K562 (cell line): Measurements from ENCODE around the gene TAS2R42.

ENCODE experiments used
- BHLHE40 ChIP-seq: IDR thresholded peaks from 2 replicates; pipeline ENCODE4 v1.6.1; 2011; ENCODE audit warnings: low read length, improper control_type of control experiment
- CBFB ChIP-seq: sonication (generic); formaldehyde crosslinking; IDR thresholded peaks from 2 replicates; pipeline ENCODE4 v1.4.0; 2020; ENCODE audit warnings: mild to moderate bottlenecking, missing genetic modification reagents
- ELF1 ChIP-seq: fragments of 200-800 bp; sonication (Bioruptor generic); IDR thresholded peaks from 2 replicates; pipeline ENCODE4 v1.6.1; 2016; ENCODE audit warnings: missing genetic modification characterization, missing compliant biosample characterization
- SRF ChIP-seq, 2 experiments: fragments of 250-450, 450-650 bp in 1 of 2; sonication (Bioruptor Pico) in 1 of 2; sonication (generic) in 1 of 2; formaldehyde crosslinking; IDR thresholded peaks; 2 replicates each; pipeline versions ENCODE4 v1.5.0 to v1.5.1; 2020 to 2022; ENCODE audit warnings: mild to moderate bottlenecking in 1 of 2, missing genetic modification reagents in 1 of 2
- TAF9B ChIP-seq: fragments of 450-650 bp; IDR thresholded peaks from 2 replicates; pipeline ENCODE4 v1.6.1; 2018; ENCODE audit warnings: mild to moderate bottlenecking; ENCODE audit not compliant: partially characterized antibody
- TCF3 ChIP-seq: sonication (generic); formaldehyde crosslinking; IDR thresholded peaks from 2 replicates; pipeline ENCODE4 v1.4.0; 2020; ENCODE audit warnings: mild to moderate bottlenecking, missing genetic modification reagents
- ZBTB7A ChIP-seq: IDR thresholded peaks from 2 replicates; pipeline ENCODE4 v1.6.1; 2011; ENCODE audit warnings: low read depth, mild to moderate bottlenecking, low read length, moderate library complexity, borderline replicate concordance; ENCODE audit not compliant: control insufficient read depth
- ZFX ChIP-seq: sonication (generic); formaldehyde crosslinking; IDR thresholded peaks from 2 replicates; pipeline ENCODE4 v1.8.0; 2022; ENCODE audit warnings: mild to moderate bottlenecking, missing genetic modification reagents, moderate library complexity
- TF ChIP-seq, protein P1 (sequence below): sonication (generic); formaldehyde crosslinking; IDR thresholded peaks from 2 replicates; pipeline ENCODE4 v1.9.0; 2022; ENCODE audit warnings: mild to moderate bottlenecking, missing genetic modification reagents
- TF ChIP-seq, protein P2 (sequence below): fragments of 450-650 bp; formaldehyde crosslinking; IDR thresholded peaks from 2 replicates; pipeline ENCODE4 v1.4.0; 2020; ENCODE audit warnings: mild to moderate bottlenecking
- TF ChIP-seq, protein P3 (sequence below), 3 experiments: IDR thresholded peaks in 2 of 3; conservative IDR thresholded peaks in 1 of 3; 2 replicates each; pipeline ENCODE4 v1.5.1; 2011 to 2012; ENCODE audit warnings: low read length in 3 of 3, mild to moderate bottlenecking in 3 of 3, control low read depth in 2 of 3, improper control_type of control experiment in 1 of 3, inconsistent platforms in 1 of 3, low read depth in 1 of 3, mixed read lengths in 1 of 3, moderate library complexity in 1 of 3; ENCODE audit not compliant: insufficient read depth in 2 of 3
- TF ChIP-seq, protein P4 (sequence below), 2 experiments: fragments of 450-650 bp; formaldehyde crosslinking in 1 of 2; IDR thresholded peaks; 2 replicates each; pipeline versions ENCODE4 v1.4.0 to v1.6.1; 2014 to 2020; ENCODE audit warnings: mild to moderate bottlenecking in 2 of 2, borderline replicate concordance in 1 of 2, low read depth in 1 of 2

DNA sequence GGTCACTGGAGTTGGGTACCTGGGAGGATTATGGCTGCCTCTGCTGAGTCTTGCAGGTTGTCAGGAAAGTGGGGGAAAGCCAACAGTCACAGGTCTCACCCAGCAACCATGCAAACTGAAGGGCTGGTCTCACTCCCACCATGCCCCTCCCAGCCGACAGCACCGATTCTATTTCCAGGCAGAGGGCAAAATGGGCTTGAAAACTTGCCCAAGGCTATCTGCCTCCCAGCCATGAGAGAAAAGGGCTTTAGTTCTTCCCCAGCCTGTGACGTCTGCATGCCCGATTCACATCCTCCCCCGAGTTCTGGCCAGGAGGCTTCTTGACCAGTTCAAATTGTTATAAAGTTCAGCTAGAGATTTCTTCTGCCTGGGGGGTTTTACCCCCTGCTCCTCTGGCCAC, 42.4 kb downstream of the TAS2R42 start:
- TF ChIP-seq ZBTB7A (no peak), BHLHE40 (no peak), ELF1 (tag) (no peak), TCF3 (CRISPR knock-in tag) (no peak), ZFX (CRISPR knock-in tag) (no peak), CBFB (no peak), TAF9B (no peak), SRF (CRISPR knock-in tag; IDR thresholded peaks at IDR 0.05) (no peak)
- TF ChIP-seq, protein P1, sequence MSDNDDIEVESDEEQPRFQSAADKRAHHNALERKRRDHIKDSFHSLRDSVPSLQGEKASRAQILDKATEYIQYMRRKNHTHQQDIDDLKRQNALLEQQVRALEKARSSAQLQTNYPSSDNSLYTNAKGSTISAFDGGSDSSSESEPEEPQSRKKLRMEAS: no peak
- TF ChIP-seq, protein P2, sequence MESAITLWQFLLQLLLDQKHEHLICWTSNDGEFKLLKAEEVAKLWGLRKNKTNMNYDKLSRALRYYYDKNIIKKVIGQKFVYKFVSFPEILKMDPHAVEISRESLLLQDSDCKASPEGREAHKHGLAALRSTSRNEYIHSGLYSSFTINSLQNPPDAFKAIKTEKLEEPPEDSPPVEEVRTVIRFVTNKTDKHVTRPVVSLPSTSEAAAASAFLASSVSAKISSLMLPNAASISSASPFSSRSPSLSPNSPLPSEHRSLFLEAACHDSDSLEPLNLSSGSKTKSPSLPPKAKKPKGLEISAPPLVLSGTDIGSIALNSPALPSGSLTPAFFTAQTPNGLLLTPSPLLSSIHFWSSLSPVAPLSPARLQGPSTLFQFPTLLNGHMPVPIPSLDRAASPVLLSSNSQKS (CRISPR knock-in tag): no peak
- TF ChIP-seq, protein P3, sequence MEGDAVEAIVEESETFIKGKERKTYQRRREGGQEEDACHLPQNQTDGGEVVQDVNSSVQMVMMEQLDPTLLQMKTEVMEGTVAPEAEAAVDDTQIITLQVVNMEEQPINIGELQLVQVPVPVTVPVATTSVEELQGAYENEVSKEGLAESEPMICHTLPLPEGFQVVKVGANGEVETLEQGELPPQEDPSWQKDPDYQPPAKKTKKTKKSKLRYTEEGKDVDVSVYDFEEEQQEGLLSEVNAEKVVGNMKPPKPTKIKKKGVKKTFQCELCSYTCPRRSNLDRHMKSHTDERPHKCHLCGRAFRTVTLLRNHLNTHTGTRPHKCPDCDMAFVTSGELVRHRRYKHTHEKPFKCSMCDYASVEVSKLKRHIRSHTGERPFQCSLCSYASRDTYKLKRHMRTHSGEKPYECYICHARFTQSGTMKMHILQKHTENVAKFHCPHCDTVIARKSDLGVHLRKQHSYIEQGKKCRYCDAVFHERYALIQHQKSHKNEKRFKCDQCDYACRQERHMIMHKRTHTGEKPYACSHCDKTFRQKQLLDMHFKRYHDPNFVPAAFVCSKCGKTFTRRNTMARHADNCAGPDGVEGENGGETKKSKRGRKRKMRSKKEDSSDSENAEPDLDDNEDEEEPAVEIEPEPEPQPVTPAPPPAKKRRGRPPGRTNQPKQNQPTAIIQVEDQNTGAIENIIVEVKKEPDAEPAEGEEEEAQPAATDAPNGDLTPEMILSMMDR (IDR thresholded peaks at IDR 0.05 in 2 of 3, conservative IDR thresholded peaks at IDR 0.05 in 1 of 3; ENCODE audit: insufficient read depth in 2 of 3, low read depth in 1 of 3, low read length in 3 of 3): no peak
- TF ChIP-seq, protein P4, sequence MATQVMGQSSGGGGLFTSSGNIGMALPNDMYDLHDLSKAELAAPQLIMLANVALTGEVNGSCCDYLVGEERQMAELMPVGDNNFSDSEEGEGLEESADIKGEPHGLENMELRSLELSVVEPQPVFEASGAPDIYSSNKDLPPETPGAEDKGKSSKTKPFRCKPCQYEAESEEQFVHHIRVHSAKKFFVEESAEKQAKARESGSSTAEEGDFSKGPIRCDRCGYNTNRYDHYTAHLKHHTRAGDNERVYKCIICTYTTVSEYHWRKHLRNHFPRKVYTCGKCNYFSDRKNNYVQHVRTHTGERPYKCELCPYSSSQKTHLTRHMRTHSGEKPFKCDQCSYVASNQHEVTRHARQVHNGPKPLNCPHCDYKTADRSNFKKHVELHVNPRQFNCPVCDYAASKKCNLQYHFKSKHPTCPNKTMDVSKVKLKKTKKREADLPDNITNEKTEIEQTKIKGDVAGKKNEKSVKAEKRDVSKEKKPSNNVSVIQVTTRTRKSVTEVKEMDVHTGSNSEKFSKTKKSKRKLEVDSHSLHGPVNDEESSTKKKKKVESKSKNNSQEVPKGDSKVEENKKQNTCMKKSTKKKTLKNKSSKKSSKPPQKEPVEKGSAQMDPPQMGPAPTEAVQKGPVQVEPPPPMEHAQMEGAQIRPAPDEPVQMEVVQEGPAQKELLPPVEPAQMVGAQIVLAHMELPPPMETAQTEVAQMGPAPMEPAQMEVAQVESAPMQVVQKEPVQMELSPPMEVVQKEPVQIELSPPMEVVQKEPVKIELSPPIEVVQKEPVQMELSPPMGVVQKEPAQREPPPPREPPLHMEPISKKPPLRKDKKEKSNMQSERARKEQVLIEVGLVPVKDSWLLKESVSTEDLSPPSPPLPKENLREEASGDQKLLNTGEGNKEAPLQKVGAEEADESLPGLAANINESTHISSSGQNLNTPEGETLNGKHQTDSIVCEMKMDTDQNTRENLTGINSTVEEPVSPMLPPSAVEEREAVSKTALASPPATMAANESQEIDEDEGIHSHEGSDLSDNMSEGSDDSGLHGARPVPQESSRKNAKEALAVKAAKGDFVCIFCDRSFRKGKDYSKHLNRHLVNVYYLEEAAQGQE (IDR thresholded peaks at IDR 0.05; ENCODE audit: borderline replicate concordance): no peak
- TF ChIP-seq, protein P4 (CRISPR knock-in tag; IDR thresholded peaks at IDR 0.05; ENCODE audit: low read depth): no peak
